D721Med (cell line): Measurements from ENCODE around the gene CTPS1.

Experiments
- DNase-seq: peaks from one replicate; pipeline ENCODE4 v3.0.0; 2011; ENCODE audit warnings: low spot score; ENCODE audit not compliant: insufficient read length
- FAIRE-seq: peaks from 2 replicates; lab custom pipeline; 2011; peaks lifted over from hg19 to GRCh38; lab: Jason Lieb, UNC
- CTCF ChIP-seq: IDR thresholded peaks from 2 replicates; pipeline ENCODE4 v1.5.1; 2012; ENCODE audit warnings: mild to moderate bottlenecking, control low read depth; ENCODE audit not compliant: insufficient read depth; ENCODE audit errors: missing control alignments

The CTPS1 gene

DNA sequence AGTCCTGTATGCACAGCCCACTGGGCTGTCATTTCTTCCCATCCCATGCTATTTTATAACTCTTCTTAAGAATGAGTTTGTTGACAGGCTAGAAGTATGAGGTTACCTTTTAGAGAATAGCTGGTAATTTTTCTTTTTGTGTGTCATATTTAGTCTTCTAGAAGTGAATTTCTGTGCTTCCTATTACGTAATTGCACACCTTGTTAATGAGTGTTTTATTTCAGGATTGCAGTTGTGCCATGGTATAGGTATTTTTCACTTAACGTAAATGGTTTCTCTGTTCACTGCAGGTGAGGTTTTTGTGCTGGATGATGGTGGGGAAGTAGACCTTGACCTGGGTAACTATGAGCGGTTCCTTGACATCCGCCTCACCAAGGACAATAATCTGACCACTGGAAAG is 5.0 kb downstream of the CTPS1 start:
- DNase-seq, result no peak
- FAIRE-seq, result no peak
- no peak for TF ChIP-seq CTCF

- TF ChIP-seq CTCF, result no peak
- DNase-seq, result no peak
- FAIRE-seq, result no peak
Measured at GRCh38 chr1:40985161-40985560, 5.7 kb downstream of the CTPS1 start.

DNA sequence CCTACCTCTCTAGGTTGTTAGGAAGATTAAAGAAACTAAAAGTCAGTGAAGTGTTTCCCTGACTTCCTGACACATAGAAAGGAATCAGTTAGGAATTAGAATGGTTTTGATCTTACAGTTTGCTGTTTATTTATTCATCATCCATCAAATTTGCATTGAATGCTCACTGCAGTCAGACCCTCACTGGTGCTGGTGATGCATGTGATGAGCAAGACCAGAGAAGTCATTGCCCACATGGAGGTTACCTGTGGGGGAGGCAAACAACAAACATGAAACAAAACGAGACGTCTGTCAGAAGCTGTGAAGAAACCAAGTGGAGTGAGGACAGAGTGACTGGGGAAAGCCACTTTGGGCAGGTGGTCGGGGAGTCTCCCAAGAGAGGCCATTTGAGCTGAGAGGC is 6.4 kb downstream of the CTPS1 start:
- DNase-seq (no peak), FAIRE-seq (no peak)
- no peak for TF ChIP-seq CTCF

DNA sequence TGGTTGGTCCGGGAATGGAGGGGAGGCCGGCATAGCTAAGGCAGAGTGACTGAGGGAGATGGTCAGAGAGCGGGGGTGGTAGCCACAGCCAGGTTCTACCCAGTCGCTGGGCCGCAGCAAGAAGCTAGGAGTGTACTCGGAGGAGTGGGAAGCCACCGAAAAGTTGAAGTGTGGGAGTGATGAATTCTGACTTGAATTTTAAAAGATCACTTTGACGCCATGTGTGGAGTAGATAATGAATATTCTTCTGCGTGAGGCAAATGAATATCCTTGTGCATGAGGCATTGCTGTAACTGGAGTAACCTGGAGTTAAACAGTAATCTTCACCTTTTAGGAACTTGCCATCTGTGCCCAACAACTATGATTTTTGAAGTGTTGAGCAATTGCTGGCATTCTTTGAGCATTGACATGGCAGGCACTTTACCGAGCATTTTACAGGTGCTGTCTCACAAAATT is 6.9 kb downstream of the CTPS1 start:
- no peak for TF ChIP-seq CTCF
- no peak for DNase-seq
- FAIRE-seq, result no peak

DNA sequence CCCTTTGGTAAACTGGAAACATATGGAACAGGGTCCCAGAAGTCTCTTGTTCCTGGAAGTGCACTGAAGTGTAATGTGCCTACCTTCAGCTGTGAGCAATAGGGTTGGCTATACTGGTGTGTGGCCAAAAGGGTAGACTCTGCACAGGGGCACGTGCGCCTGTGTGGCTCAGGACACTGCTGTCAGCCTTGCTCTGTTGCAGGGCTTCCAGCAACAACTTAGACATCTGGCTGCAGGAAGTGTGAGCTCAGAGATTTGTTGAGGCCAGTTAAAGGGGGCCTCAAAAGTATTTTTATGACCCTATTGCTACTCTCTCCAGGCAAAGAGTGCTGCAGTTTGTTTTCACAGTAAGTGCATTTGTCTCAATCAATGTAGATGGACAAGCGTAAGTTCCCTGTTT is 7.5 kb downstream of the CTPS1 start:
- DNase-seq (no peak), FAIRE-seq (no peak)
- no peak for TF ChIP-seq CTCF

DNA sequence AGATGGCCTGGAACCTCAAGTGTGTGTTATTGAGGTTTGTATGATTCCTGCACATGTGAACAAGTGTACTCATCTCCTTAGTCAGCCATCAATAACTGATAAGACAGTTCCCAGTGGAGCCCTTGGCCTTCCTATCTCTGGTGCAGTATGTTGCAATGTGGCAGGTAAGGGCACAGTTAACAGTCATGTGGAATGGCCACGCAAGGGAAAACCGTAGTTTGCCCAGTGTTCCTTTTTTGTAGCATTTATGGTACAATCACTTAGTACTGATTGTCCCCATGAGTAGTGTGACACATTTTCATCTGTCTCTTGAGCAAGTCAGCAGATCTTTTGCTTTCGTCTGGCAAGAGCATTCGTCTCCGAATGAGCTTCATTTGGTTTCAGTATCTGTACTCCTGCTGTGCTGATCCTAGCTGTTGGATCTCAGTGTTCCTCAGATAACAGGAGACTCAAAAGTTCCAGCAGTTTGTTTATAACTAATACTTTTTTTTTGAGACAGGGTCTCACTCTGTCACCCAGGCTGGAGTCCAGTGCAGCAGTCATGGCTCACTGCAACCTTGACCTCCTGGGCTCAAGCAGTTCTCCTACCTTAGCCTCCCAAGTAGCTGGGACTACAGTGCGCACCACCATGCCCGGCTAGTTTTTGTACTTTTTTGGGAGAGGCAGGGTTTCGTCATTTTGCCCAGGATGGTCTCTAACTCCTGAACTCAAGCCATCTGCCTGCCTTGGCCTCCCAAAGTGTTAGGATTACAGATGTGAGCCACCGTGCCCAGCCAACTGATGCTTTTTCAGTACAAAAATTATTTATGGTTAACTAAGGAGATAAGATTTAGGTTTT is 8.2 kb downstream of the CTPS1 start:
- FAIRE-seq (no peak), DNase-seq (no peak)
- TF ChIP-seq CTCF, result no peak

GRCh38 chr1:40988280-40988679 is 8.8 kb downstream of the CTPS1 start:
- DNase-seq (no peak), FAIRE-seq (no peak)
- no peak for TF ChIP-seq CTCF
